Posterior cingulate gyrus (tissue), 11 donors: ENCODE data around the gene MXRA7.
A peak's percentile ranks its signal among the peaks of the same experiment; 100 is the strongest.
"Not testable (repeated sequence)": the region's sequence is repeated elsewhere in the genome, so short reads cannot be mapped to it uniquely, and the experiment has no call there.

Experiments used
- DNase-seq, 10 donors: peaks; one replicate each; pipeline versions ENCODE4 v3.0.0 to v3.0.0-alpha.2; 2020 to 2021; ENCODE audit warnings: mixed read lengths in 3 of 10
- intact Hi-C: fragments of 100-400 bp; cut with DNase I; formaldehyde crosslinking; loops from one replicate; pipeline ENCODE4 v1.15.1; 2023

The MXRA7 gene

DNA sequence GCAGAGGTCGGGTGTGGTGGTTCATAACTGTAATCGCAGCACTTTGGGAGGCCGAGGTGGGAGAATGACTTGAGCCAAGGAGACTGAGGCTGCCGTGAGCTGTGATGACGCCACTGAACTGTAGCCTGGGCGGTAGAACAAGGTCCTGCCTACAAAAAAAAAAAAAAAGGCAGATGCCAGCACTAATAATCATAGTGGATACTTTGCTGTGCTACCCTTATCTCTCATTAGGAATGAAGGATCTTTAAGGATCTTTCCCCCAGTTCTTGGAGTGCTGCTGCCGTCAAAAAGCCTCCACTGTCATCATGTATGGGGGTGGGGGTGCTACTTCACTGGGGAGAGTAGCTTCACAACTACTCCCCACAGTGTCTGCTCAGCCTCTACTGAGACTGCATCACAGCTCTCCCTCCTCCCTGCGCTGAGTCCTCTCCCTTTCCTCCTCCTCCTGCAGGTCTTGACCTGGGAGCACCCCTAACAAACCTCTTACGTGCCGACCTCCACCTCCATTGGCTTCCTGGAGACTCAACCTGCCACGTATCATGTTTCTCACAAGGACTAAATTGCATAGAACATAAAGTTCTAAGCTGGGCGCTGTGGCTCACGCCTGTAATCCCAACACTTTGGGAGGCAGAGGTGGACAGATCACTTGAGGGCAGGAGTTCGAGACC lies 42.8 kb downstream of the MXRA7 start:
- intact Hi-C loops = no loop called here
- DNase-seq = peak in 1 of 10 donors; percentile 26

DNA sequence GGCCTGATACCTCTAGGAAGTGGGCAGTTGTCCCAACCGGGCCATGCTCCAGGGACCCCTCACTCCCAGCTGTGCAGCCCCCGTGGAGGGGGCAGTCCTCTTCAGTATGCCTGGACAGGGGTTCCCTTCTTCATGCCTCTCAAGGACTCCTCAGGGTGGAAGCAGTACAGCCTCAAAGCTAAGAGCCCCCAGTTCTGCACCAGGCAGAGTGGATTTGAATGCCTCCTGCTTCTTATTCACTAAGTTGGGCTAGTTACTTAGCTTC lies 43.3 kb downstream of the MXRA7 start:
- intact Hi-C loops = no loop called here
- peak in 1 of 10 donors; percentile 59 for DNase-seq

GRCh38 chr17:76660656-76661042 lies 50.1 kb downstream of the MXRA7 start:
- intact Hi-C loops = no loop called here
- DNase-seq = peak in 1 of 10 donors; percentile 1

DNA sequence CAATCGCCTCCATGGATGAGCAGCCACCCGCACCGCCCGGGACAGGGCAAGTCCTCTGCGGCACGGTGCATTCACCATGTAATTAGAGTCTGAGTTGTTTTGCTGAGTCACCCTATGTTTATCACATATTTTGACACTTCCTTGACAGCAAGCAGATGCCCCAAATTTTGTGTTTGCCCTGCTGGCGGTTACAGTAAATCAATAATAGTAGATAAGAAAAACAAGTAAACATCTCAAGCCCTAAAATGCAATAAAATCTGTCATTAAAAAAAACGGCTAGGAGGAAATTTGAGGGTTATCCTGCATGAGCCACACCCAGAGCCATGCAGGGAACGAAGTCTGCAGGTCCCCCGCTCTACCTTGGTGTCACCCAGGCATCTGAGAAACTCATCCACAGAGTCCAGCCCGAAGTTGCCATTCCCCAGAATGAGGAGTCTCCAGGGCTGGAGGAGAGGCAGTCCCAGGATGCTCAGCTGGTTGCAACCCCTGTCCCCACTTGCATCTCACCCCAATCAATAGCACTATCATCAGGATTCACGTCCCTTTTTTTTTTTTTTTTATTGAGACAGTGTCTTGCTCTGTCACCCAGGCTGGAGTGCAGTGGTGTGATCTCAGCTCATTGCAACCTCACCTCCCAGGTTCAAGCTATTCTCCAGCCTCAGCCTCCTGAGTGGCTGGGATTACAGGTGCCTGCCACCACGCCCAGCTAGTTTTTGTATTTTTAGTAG lies 50.7 kb downstream of the MXRA7 start:
- intact Hi-C loops = no loop called here
- DNase-seq = peak in 1 of 10 donors; percentile 72

DNA sequence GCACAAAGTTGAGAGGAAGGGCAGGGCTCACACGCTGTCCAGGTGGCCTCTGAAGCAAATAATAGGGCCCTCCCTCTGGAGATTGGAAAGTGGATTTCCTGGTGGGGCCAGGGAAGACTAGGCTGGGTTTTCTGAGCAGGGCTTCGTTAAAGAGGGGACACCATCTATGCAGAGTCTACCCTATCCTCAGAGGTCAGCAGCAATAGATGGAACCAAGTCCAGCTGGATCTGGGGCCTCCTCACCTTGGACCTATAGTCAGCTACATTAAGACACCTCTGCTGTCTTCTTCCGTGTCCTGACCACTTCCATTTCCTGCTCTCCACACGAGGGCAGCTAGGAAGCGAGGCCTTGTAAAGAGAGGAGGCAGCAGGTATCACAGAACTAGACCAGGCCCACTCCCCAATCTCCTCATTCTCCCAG lies 52.5 kb downstream of the MXRA7 start:
- intact Hi-C loops = no loop called here
- peak in 1 of 10 donors; percentile 27 for DNase-seq

DNA sequence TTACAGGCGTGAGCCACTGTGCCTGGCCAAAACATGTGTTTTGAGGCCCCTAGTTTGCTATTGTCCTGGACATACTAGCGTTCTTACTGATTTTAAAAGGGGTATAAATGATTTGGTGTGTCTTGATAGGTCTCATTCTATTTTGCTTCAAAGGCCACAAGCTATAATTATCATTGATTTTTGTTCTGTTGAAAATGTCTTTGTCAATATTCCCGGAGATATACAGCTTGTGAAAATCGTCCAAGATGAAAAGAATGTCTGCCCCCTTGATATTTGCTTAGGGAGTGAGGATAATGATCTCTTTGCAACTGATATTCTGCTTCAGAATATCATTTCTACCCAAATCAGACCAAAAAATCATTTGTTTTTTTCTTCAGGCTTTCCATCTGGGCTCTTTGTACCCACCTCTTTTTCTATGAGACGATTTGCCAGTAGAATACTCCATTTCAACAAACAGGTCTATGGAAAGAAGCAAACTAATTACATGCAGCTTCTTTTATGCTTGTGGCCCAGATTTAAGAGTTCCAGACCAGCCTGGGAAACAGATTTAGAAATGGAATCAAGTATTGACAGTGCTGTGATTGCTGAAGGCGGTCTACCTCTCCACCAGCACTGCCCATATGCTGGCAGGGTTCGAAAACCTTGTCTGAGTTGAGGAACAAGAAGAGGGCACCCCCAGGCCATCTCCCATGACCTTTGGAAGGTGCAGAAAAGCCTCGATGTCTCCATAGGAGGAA lies 53.1 kb downstream of the MXRA7 start:
- no peak for DNase-seq
- intact Hi-C loops = no loop called here

DNA sequence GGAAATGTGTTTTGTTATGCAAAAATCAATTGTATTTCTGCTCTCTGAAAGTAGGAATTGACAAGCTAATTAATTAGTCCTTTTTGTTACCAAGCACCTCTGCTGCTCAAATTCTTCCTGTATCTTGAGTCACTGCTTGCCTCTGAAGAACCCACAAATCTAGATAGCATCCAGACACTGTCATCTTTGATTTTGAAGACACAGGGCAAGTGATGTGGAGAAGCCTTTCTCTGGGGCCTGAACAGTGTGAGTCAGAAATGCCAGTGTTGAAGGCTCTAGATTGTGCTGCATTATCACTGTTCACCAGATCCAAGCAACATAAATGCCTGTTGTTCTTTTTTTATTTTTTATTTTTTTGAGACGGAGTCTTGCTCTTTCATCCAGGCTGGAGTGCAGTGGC lies 56.4 kb downstream of the MXRA7 start:
- DNase-seq = no peak
- intact Hi-C loops = no loop called here

DNA sequence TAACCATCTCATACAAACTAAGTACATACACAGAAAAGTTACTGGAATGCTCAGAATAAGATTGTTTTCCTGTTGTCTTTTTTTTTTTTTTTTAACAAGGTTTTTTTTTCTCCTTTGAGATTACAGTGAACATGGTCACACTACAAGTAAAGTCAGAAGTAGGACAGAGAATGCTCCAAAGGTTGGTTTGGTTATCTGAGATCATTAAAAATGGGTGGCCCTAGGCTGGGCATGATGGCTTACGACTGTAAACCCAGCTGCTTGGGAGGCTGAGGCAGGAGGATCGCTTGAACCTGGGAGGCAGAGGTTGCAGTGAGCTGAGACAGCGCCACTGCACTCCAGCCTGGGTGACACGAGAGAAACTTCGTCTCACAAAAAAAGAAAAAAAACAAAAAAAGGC lies 60.3 kb downstream of the MXRA7 start:
- intact Hi-C loops = no loop called here
- DNase-seq = peak in 1 of 10 donors; percentile 14

DNA sequence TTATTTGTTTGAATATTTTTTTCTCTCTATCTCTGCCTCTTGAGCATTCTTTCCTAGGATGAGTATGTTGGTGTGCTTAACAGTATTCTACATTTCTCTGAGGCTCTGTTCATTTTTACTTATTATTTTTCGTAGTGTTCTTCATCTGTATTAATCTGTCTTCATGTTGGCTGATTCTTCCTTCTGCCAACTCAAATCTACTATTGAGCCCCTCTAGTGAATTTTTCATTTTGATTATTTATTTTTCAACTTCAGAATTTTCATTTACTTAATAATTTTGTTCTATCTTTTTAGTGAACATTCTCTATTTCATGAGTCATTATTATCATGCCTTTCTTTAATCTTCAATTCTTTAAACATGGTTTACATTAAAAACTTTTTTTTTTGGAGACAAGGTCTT lies 64.1 kb downstream of the MXRA7 start:
- intact Hi-C loops = no loop called here
- DNase-seq = no peak

- intact Hi-C loops = no loop called here
- no peak for DNase-seq
These were observed 65.3 kb downstream of the MXRA7 start for GRCh38 chr17:76645481-76645880.

- intact Hi-C loops = no loop called here
- DNase-seq = no peak
These were observed 65.8 kb downstream of the MXRA7 start for GRCh38 chr17:76644995-76645394.

DNA sequence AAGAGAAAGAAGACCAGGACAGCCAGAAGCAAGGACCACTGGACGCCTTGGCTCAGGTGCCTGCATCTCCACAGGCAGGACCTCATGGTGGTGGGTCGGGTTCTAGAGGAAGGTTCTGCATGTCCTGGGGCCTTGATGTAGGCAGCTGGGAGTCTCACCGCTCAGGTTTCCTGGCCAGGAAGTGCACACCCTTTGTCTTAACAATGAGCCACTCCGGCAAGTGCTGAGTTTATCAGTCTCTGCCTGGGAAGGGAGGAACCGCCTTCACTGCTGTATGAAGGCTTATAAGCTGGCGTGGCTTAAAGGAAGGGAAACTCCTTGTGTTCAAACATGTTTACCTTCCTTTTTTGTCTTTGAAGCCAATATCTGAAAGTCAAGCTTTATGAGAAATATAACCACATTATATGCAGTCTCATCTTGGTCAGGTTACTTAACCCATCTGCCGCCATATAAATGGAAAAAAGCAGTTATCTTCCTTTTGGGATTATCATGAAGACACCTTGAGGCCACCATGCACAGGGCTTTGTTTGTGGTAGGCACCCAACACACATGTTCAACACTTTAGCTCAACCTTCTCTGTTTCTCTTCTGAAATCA lies 67.1 kb downstream of the MXRA7 start, which contains the start of gene ST6GALNAC1:
Gene ST6GALNAC1, minus strand, starts transcription at position 205 of the 596 bp plus-strand sequence. Its CDS starts 119 bp downstream, at position 86.
- intact Hi-C loops = no loop called here
- no peak for DNase-seq

DNA sequence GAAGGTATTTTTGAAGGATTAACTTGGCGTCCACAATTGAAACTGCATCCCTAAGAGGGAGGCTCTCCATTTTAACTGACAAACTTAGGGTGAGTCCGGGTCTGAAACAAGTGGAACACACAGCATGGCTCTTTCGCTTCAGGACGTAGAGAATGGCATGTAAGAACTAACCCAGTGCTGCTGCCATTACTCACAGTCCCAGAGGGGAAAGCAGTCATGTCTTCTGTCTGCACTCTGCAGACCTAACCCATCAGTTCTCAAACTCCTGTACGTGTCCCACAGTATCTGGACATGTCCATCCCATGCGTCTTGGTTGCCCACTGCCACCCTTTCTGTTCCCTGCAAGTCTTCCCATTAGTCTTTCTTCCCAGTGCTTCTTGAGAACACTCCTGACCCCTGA lies 67.8 kb downstream of the MXRA7 start:
- no peak for DNase-seq
- intact Hi-C loops = no loop called here

GRCh38 chr17:76642032-76642561 lies 68.7 kb downstream of the MXRA7 start:
- intact Hi-C loops = no loop called here
- no peak for DNase-seq

GRCh38 chr17:76641501-76641900 lies 69.3 kb downstream of the MXRA7 start:
- DNase-seq = no peak
- intact Hi-C loops = no loop called here

- intact Hi-C loops = no loop called here
- no peak for DNase-seq
These were observed 70.0 kb downstream of the MXRA7 start for GRCh38 chr17:76640550-76641380.

GRCh38 chr17:76638263-76638662 lies 72.5 kb downstream of the MXRA7 start:
- no peak for DNase-seq
- intact Hi-C loops = no loop called here

DNA sequence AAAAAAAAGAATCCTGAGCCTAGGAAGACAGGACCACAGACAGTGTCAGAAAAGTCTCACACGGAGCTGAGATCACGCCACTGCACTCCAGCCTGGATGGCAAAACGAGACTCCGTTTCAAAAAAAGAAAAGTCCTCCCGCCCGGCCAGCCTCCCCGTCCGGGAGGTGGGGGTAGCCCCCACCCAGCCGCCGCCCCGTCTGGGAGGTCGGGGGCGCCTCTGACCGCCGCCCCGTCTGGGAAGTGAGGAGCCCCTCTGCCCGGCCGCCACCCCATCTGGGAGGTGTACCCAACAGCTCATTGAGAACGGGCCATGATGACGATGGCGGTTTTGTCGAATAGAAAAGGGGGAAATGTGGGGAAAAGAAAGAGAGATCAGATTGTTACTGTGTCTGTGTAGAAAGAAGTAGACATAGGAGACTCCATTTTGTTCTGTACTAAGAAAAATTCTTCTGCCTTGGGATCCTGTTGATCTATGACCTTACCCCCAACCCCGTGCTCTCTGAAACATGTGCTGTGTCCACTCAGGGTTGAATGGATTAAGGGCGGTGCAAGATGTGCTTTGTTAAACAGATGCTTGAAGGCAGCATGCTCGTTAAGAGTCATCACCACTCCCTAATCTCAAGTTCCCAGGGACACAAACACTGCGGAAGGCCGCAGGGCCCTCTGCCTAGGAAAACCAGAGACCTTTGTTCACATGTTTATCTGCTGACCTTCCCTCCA lies 74.1 kb downstream of the MXRA7 start:
- DNase-seq, intact Hi-C loops: not testable (repeated sequence)

DNA sequence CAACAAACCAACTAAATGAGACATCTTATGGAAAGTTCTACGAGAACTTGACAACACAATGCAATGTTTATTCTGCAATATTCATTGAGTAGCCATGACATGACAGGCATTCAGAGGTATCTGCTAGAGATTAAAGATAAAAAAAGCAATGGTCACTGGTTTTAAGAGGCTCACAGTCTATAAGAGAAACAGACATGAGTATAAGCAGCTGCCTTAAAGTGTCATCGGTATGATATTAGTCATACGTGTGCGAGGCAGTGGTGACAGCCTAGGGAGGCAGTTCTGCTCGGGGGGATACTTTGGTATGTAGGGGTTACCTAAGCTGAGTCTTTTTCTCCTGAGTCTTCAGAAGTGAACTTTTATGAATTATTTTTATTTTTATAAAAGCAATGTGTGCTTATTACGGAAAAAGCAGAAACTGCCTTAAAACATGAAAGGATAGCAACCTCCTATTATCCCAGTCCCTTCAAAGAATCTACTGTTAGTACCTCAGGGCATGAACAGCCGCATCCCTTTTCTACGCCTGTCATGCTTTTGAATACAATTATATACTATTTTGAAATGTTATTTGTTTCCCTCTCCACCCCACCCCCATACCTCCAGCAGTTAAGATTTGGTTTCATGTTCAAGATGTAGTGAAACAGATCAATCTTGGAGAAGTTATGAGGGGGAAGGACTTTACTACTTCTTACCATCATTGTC lies 75.0 kb downstream of the MXRA7 start:
- DNase-seq = no peak
- intact Hi-C loops = no loop called here
